Myocyte (in vitro differentiated cells): ENCODE measurements around the gene MMP2. TPM values are rescaled to one million over a fixed set of nuclear protein-coding genes. Genes with fewer than 3 reads are reported as not detected.

ENCODE experiments used
- DNase-seq: peaks from one replicate; pipeline ENCODE4 v3.0.0-alpha.2; 2012; ENCODE audit warnings: low read depth
- total RNA-seq: library from RNA; depleted of rRNA; stranded (reverse); fragments of >200 nt; gene quantifications from 2 replicates; pipeline ENCODE4 v1.2.3, GENCODE V29; 2014

The MMP2 gene
- total RNA-seq, 1 donor from 2014 or later, result 204 TPM

GRCh38 chr16:55468352-55468990 lies 10.5 kb upstream of the MMP2 start:
- DNase-seq, result peak; percentile 51

DNA sequence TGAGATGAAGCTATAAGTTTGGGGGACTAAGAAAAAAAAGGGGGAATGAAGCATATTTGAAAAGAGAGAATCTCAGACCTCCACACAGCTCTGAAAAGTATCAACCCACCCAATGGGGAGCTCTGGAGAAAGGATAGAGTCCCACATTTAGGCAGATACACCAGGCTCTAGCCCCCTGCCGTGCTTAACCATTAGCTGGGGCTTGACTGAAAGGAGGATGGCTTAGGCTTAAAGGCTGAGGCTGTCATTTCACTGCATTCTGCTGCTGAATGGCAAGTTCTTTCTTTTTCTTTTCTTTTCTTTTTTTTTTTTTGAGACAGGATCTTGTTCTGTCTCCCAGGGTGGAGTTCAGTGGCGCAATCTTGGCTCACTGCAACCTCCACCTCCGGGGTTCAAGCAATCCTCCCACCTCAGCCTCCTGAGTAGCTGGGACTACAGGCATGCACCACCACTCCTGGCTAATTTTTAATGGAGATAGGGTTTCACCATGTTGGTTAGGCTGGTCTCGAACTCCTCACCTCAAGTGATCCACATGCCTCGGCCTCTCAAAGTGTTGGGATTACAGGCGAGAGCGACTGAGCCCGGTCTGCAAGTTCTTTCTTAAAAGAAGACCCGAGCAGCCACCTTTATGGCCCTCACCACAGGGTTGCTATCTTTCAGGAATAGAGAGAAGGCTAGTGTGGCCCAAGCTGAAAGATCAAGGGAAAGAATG lies 9.0 kb upstream of the MMP2 start:
- no peak for DNase-seq

DNA sequence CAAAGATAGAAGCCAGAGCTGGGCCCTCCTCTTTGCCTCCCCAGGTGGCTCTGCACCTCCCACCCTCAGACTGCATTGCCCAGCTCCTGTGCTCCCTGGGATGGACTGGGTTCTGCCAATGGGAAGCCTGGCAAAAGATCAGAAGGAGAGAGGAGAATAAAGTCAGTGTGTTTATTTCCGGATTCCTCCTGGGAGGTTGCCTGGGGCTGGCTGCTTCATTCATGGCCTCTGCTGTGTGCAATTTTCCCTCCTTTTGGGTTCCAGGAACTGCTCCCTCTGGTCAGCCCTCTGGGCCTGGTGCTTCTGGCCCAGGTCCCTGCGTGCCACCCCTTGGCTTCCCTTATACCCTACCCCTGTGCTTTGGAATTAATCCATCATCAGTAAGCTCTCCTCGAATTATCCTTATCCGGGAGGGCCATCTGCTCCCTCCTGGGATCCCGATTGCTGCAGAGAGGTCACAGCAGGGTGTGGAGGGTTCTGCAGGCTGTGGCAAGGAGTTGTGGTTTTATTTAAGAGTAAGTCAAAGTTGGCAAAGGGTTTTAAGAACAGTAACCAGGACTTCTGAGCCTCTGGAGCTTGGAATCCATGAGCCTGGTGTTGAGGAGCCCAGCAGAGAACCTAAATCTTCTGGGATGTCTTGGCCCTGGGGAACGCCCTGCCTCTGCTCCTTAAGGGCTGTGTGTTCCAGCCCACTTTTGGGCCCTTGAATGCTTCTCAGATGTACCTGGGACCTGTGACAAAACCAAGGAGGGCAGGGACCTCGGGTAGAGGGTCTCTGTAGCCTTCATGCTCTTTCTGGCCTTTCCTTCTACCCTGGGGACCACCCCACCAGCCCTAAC lies 8.2 kb upstream of the MMP2 start:
- peak; percentile 74 for DNase-seq

DNA sequence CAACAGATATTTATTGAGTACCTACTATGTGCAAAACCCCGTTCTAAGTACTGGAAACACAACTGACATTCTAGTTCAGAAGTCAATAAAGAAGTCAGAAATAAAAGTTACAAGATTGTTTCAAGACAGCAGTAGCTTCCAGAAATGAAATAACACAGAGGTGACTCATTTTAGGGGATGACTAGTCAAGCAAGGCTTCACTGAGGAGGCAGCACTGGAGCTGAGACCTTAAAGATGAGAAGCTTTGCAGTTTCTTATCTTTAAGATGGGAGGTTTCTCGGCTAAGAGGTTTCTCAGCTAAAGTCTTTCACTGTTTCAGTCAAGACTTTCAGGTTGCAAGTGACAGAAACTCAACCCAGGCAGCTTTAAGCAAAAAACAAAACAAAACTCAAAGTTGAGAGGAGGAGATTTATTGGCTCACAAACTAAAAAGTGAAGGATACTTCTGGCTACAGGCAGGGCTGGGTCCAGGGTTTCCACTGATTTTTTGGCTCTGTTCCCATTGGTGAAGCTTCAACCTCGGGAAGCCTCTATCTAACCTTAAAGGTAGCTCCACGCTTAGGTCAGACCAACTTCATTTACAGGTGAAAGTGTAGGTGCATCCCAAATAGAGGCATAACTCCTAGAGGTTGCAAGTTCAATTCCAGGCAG lies 7.4 kb upstream of the MMP2 start:
- DNase-seq, result peak; percentile 53

DNA sequence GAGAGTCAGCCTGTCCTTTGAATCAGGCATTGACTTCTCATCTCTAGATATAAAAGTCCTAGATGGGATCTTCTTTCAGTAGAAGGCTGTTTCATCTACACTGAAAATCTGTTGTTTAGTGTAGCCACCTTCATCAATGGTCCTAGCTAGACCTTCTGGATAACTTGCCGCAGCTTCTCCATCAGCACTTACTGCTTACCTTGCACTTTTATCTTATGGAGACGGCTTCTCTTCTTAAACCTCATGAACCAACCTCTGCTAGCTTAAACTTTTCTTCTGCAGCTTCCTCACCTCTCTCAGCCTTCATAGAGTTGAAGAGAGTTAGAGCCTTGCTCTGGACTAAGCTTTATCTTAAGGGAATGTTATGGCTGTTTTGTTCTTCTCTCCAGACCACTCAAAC lies 5.4 kb upstream of the MMP2 start:
- no peak for DNase-seq

- no peak for DNase-seq
These were observed 4.2 kb upstream of the MMP2 start for GRCh38 chr16:55474821-55475220.

- no peak for DNase-seq
These were observed 3.1 kb upstream of the MMP2 start for GRCh38 chr16:55475919-55476318.

- DNase-seq, result peak; percentile 84
These were observed 2.1 kb upstream of the MMP2 start for GRCh38 chr16:55476625-55477533.

DNA sequence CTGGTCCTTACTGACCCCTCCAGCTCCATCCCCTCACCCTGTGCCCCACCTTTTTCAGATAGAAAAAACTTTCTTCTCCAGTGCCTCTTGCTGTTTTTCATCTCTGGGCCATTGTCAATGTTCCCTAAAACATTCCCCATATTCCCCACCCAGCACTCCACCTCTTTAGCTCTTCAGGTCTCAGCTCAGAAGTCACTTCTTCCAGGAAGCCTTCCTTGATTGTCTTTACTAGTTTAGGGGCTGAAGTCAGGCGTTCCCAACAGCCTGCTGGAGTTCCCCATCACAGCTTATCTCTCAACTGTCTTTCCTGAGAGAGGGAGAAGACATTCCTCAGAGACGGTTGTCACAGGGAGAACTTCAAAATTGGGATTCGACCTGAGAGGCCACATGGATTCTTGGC lies 1.3 kb upstream of the MMP2 start:
- DNase-seq, result no peak

- DNase-seq, result peak; percentile 34
These were observed 587 bp downstream of the MMP2 start for GRCh38 chr16:55479430-55480140.

- peak; percentile 93 for DNase-seq
These were observed 1.2 kb downstream of the MMP2 start for GRCh38 chr16:55480228-55480655.

GRCh38 chr16:55481023-55481422 lies 2.0 kb downstream of the MMP2 start:
- no peak for DNase-seq

DNA sequence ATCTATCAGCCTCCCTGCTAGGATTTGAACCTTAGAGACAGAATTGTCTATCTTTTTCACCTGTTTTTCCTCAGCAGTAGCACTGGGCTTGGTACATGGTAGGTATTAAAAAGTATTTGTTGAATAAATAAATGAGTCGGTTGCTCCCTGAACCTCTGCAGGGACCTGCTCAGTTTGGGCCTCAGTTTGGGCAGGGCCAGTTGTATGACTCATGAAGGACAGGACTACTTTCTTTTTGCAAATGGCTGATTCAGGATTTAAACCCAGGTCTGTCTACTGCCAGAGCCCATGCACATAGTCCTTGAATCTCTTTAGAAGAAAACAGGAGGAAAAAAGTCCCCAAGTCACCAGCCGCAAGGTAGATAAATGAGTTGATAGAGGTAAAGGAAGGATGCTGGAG lies 3.1 kb downstream of the MMP2 start:
- no peak for DNase-seq

DNA sequence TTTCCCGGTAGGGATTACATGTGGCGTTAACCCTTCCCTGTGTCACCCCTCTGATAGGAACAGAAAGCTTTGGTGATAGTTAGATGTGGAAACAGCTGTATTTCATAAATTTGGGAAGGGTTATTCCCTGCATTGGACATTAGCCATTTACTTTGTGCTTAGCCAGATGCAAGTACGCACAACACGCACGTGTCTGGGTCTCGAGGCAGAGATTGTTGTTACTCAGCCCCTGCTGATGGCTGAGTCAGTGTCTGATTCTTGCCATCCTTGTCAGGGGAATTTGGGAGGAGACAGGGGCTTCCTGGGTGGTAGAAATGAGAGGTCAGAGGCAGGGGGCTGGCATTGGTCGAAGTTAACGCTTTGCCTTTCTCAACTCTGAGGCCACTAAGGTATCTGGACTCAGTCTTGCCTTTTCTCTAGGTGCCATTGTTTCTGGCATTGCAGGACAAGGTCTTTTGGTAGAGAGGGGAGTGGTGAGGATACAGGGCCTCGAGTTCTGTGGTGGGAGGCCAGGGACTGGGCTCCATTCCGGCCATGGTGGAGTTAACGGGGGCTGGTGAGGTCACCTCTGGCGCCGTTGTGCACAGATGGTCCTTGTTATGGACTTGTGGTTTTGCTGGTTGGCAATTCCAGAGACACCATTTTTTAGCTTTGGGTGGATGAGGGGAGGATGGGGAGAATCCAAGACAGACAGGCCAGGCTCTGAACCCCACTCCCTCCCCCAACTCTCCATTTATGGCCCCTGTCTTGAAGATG lies 8.2 kb downstream of the MMP2 start:
- DNase-seq, result peak; percentile 91

GRCh38 chr16:55488306-55488705 lies 9.3 kb downstream of the MMP2 start:
- peak; percentile 76 for DNase-seq

GRCh38 chr16:55489119-55489955 lies 10.3 kb downstream of the MMP2 start:
- DNase-seq, result no peak

DNA sequence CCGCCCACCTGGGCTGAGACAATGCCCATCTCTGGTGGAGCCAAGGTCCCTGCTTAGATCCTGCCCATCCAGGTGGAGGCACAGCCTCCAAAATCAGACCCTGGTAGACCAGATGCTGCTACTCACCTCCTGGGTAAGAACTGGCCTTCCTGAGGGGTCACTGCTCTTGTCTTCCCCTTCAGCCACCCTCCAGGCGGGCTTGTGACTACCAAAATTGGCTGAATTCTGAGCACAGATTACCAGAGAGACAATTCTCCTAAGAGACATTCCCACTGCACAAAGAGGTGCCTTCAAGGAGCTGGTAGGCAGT lies 10.9 kb downstream of the MMP2 start:
- DNase-seq, result no peak

GRCh38 chr16:55490301-55490700 lies 11.3 kb downstream of the MMP2 start:
- no peak for DNase-seq
